Neural progenitor cell (in vitro differentiated cells): ENCODE data around the gene DAPK2. TPM values are rescaled to one million over a fixed set of nuclear protein-coding genes. Genes with fewer than 3 reads are reported as not detected.

Source experiments
- DNase-seq: peaks from one replicate; pipeline ENCODE4 v3.0.0-alpha.2; 2016; ENCODE audit warnings: low spot score
- H2AFZ ChIP-seq: fragments of 200-600 bp; sonication (generic); replicated peaks from 2 replicates; pipeline ENCODE4 v1.6.1; 2016; ENCODE audit warnings: antibody characterized with exemption
- H3F3A ChIP-seq: fragments of 200-600 bp; sonication (generic); 2 replicates; pipeline ENCODE4 v1.6.1; 2016; ENCODE audit warnings: antibody characterized with exemption, low read depth
- H3K27ac ChIP-seq: fragments of 200-600 bp; sonication (generic); 2 replicates; pipeline ENCODE4 v1.5.1; 2016; ENCODE audit warnings: mild to moderate bottlenecking
- H3K27me3 ChIP-seq: fragments of 200-600 bp; sonication (generic); 2 replicates; pipeline ENCODE4 v1.6.1; 2016; ENCODE audit warnings: mild to moderate bottlenecking, moderate library complexity
- H3K36me3 ChIP-seq: fragments of 200-600 bp; sonication (generic); 2 replicates; pipeline ENCODE4 v1.5.1; 2016
- H3K4me1 ChIP-seq: fragments of 200-600 bp; sonication (generic); 2 replicates; pipeline ENCODE4 v1.6.1; 2016; ENCODE audit warnings: mixed run types
- H3K4me2 ChIP-seq: fragments of 200-600 bp; sonication (generic); 2 replicates; pipeline ENCODE4 v1.6.1; 2016
- H3K4me3 ChIP-seq: fragments of 200-600 bp; sonication (generic); 2 replicates; pipeline ENCODE4 v1.5.1; 2016
- H3K79me2 ChIP-seq: fragments of 200-600 bp; sonication (generic); 2 replicates; pipeline ENCODE4 v1.6.1; 2016; ENCODE audit warnings: low read depth
- H3K9ac ChIP-seq: fragments of 200-600 bp; sonication (generic); 2 replicates; pipeline ENCODE4 v1.6.1; 2016
- H3K9me3 ChIP-seq: fragments of 200-600 bp; sonication (generic); 2 replicates; pipeline ENCODE4 v1.5.1; 2016; ENCODE audit warnings: low read depth
- H4K20me1 ChIP-seq: fragments of 200-600 bp; sonication (generic); 2 replicates; pipeline ENCODE4 v1.6.1; 2016; ENCODE audit warnings: low read depth
- H3K27ac Mint-ChIP-seq: 3 replicates; pipeline ENCODE4 v1.8.0; 2021; ENCODE audit warnings: mixed read lengths
- H3K27me3 Mint-ChIP-seq: 2 replicates; pipeline ENCODE4 v1.8.0; 2022; ENCODE audit warnings: low read depth, mild to moderate bottlenecking, inconsistent platforms, moderate library complexity, mixed read lengths; ENCODE audit not compliant: insufficient read depth
- H3K36me3 Mint-ChIP-seq: 3 replicates; pipeline ENCODE4 v1.8.0; 2021; ENCODE audit warnings: mixed read lengths
- H3K4me1 Mint-ChIP-seq: 3 replicates; pipeline ENCODE4 v1.8.0; 2021; ENCODE audit warnings: mixed read lengths
- H3K4me3 Mint-ChIP-seq: 3 replicates; pipeline ENCODE4 v1.8.0; 2021; ENCODE audit warnings: mild to moderate bottlenecking, moderate library complexity, mixed read lengths
- H3K9me3 Mint-ChIP-seq: 3 replicates; pipeline ENCODE4 v1.8.0; 2020; ENCODE audit warnings: mixed read lengths
- EZH2 ChIP-seq: fragments of 200-600 bp; sonication (generic); IDR thresholded peaks from 2 replicates; pipeline ENCODE4 v1.6.1; 2017; ENCODE audit warnings: antibody characterized with exemption, mild to moderate bottlenecking, moderate library complexity
- EZH2phosphoT487 ChIP-seq: fragments of 200-600 bp; sonication (generic); IDR thresholded peaks from 2 replicates; pipeline ENCODE4 v1.6.1; 2017; ENCODE audit warnings: antibody characterized with exemption
- total RNA-seq: library from RNA; depleted of rRNA; stranded (reverse); fragments of >200 nt; gene quantifications from 2 replicates; pipeline ENCODE4 v1.2.3, GENCODE V29; 2015; ENCODE audit warnings: low replicate concordance
- TF ChIP-seq, protein P1 (sequence below): fragments of 200-600 bp; sonication (generic); IDR thresholded peaks from 2 replicates; pipeline ENCODE4 v1.5.1; 2017; ENCODE audit warnings: antibody characterized with exemption, mild to moderate bottlenecking

DAPK2 gene
- total RNA-seq, 1 donor from 2014 or later, result 5.4 TPM

DNA sequence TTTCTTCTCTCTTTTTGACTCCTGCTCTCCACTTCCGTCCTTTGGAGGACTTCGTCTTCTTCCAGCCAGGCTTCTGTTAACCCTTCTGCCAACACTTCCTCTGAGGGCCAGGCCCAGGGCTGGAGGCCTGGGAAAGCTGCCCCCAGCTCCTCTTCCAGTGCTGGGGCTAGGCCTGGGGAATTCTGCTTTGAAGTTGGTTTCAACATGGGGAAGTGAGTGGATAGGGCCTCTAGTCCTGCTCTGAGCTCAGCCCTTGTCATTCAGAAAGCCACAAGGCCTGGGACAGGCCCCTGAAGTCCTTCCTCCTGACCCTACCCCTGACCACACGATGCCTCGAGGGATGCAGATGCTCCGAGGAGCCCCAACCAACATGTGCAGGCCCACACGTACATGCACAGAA lies 158.7 kb downstream of the DAPK2 start:
- Histone ChIP-seq H3K27me3 (no peaks in the 10 kb centered on the region), H3K27ac (no peak overlapping the region), H3F3A (peaks cover 10% of the 10 kb centered on the region), H3K4me1 (peaks cover 6% of the 10 kb centered on the region), H3K36me3 (no peaks in the 10 kb centered on the region), H3K9me3 (no peaks in the 10 kb centered on the region), H3K79me2 (no peaks in the 10 kb centered on the region), H4K20me1 (no peaks in the 10 kb centered on the region), H3K4me3 (no peak overlapping the region), H2AFZ (no peak overlapping the region), H3K4me2 (no peak overlapping the region), H3K9ac (no peak overlapping the region)
- H3K4me3 Mint-ChIP-seq, result no peak overlapping the region
- peak overlapping the region; percentile 4 for H3K27ac Mint-ChIP-seq
- no peak for DNase-seq
- H3K27me3 Mint-ChIP-seq, result peaks cover under 1% of the 10 kb centered on the region
- TF ChIP-seq EZH2phosphoT487 (no peak), EZH2 (no peak)
- TF ChIP-seq, protein P1, sequence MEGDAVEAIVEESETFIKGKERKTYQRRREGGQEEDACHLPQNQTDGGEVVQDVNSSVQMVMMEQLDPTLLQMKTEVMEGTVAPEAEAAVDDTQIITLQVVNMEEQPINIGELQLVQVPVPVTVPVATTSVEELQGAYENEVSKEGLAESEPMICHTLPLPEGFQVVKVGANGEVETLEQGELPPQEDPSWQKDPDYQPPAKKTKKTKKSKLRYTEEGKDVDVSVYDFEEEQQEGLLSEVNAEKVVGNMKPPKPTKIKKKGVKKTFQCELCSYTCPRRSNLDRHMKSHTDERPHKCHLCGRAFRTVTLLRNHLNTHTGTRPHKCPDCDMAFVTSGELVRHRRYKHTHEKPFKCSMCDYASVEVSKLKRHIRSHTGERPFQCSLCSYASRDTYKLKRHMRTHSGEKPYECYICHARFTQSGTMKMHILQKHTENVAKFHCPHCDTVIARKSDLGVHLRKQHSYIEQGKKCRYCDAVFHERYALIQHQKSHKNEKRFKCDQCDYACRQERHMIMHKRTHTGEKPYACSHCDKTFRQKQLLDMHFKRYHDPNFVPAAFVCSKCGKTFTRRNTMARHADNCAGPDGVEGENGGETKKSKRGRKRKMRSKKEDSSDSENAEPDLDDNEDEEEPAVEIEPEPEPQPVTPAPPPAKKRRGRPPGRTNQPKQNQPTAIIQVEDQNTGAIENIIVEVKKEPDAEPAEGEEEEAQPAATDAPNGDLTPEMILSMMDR, result no peak
- H3K36me3 Mint-ChIP-seq, result no peaks in the 10 kb centered on the region
- no peaks in the 10 kb centered on the region for H3K9me3 Mint-ChIP-seq
- peaks cover 7% of the 10 kb centered on the region for H3K4me1 Mint-ChIP-seq

DNA sequence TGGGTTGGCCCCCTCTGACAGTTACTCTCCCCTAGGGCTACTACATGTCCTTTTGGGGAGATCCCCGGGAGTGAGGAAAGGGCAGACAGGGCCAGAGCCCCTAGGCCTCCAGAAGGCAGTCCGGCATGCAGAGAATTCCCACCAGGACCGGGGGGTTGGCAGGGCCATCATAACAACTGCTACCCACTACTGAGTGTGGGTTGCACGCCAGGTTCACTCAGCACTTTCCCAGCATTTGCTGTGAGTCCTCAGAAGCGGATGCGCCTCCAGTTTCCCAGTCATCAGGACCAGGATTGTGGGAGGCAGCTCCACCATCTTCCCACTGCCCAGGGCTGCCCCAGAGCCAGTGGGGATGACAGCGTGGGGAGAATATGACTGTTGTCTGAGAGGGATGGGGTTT lies 161.3 kb downstream of the DAPK2 start:
- no peaks in the 10 kb centered on the region for H3K27me3 ChIP-seq
- no peak overlapping the region for H3K4me3 Mint-ChIP-seq
- H3F3A ChIP-seq, result peaks cover 10% of the 10 kb centered on the region

DNA sequence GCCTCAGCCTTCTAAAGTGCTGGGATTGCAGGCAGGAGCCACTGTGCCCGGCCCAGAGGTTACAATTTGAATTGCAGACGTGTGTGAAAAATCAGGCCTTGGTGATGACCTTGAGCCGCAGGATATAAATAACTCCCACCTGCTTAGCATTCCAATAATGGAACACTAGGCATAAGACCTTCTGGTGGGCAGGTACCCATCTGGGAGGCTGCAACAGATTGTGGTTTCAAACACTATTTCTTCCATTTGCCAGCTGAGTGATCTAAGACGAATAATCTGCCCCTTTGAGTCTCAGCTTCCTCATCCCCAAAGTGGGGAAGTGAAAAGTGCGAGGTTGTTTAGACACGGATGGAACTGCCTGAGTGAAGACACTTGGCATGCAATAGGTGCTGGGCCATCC lies 164.9 kb downstream of the DAPK2 start:
- Histone ChIP-seq H3K4me2 (no peak overlapping the region), H3K36me3 (no peaks in the 10 kb centered on the region), H2AFZ (no peak overlapping the region), H4K20me1 (no peaks in the 10 kb centered on the region), H3K27me3 (no peaks in the 10 kb centered on the region), H3K9me3 (no peaks in the 10 kb centered on the region), H3F3A (peaks cover 22% of the 10 kb centered on the region), H3K27ac (no peak overlapping the region), H3K4me1 (peaks cover 28% of the 10 kb centered on the region), H3K9ac (no peak overlapping the region), H3K4me3 (no peak overlapping the region), H3K79me2 (no peaks in the 10 kb centered on the region)
- Mint-ChIP-seq H3K4me1 (peaks cover 30% of the 10 kb centered on the region), H3K9me3 (no peaks in the 10 kb centered on the region), H3K27ac (peak overlapping the region; percentile 27), H3K36me3 (no peaks in the 10 kb centered on the region), H3K27me3 (peaks cover 7% of the 10 kb centered on the region), H3K4me3 (no peak overlapping the region)
- no peak for DNase-seq
- TF ChIP-seq EZH2, result no peak
- no peak for TF ChIP-seq EZH2phosphoT487
- TF ChIP-seq, protein P1, result no peak

More for the DNA sequence above, 161.3 kb downstream of the DAPK2 start:
- Mint-ChIP-seq H3K27ac (no peak overlapping the region), H3K4me1 (peaks cover 10% of the 10 kb centered on the region), H3K27me3 (no peaks in the 10 kb centered on the region), H3K36me3 (no peaks in the 10 kb centered on the region), H3K9me3 (no peaks in the 10 kb centered on the region)
- Histone ChIP-seq H3K4me1 (peaks cover 11% of the 10 kb centered on the region), H3K4me3 (no peak overlapping the region), H2AFZ (no peak overlapping the region), H3K79me2 (no peaks in the 10 kb centered on the region), H3K9ac (no peak overlapping the region), H3K4me2 (no peak overlapping the region), H3K27ac (no peak overlapping the region), H3K9me3 (no peaks in the 10 kb centered on the region), H3K36me3 (no peaks in the 10 kb centered on the region), H4K20me1 (no peaks in the 10 kb centered on the region)
- no peak for TF ChIP-seq EZH2
- TF ChIP-seq, protein P1, result no peak
- TF ChIP-seq EZH2phosphoT487, result no peak
- DNase-seq, result no peak
